NCI-H2196 (cell line): Measurements from ENCODE around the gene LPXN.
A peak's percentile ranks its signal among the peaks of the same experiment; 100 is the strongest.

Experiments used
- DNase-seq: peaks from one replicate; lab custom pipeline; 2025; ENCODE audit not compliant: unreplicated experiment; lab: John Stamatoyannopoulos, UW

The LPXN gene

GRCh38 chr11:58575377-58576020 is at the start of gene LPXN:
TSS of gene LPXN (minus strand) at chr11:58575856. CDS start at chr11:58575772, 84 bp downstream.
- no peak for DNase-seq

- DNase-seq = no peak
Measured at GRCh38 chr11:58625086-58625485, 49.4 kb upstream of the LPXN start.

- DNase-seq = no peak
Measured at GRCh38 chr11:58622344-58622743, 46.7 kb upstream of the LPXN start, which contains the start of gene CNTF. TSS of gene CNTF (plus strand) at chr11:58622665. CDS start at chr11:58622753, 88 bp downstream.

GRCh38 chr11:58621586-58622262 is 46.1 kb upstream of the LPXN start:
- DNase-seq = no peak

- DNase-seq = no peak
Measured at GRCh38 chr11:58617976-58618557, 42.4 kb upstream of the LPXN start.

- DNase-seq = peak; percentile 24
Measured at GRCh38 chr11:58616594-58616993, 40.9 kb upstream of the LPXN start.

GRCh38 chr11:58615559-58615958 is 39.9 kb upstream of the LPXN start:
- DNase-seq = no peak

GRCh38 chr11:58613228-58613627 is 37.6 kb upstream of the LPXN start:
- no peak for DNase-seq

- DNase-seq = no peak
Measured at GRCh38 chr11:58609723-58610122, 34.1 kb upstream of the LPXN start.

- no peak for DNase-seq
Measured at GRCh38 chr11:58608331-58608730, 32.7 kb upstream of the LPXN start.

- no peak for DNase-seq
Measured at GRCh38 chr11:58606930-58607714, 31.5 kb upstream of the LPXN start.

GRCh38 chr11:58600510-58600909 is 24.9 kb upstream of the LPXN start:
- DNase-seq = no peak

GRCh38 chr11:58597486-58598144 is 22.0 kb upstream of the LPXN start:
- DNase-seq = no peak

GRCh38 chr11:58596621-58597020 is 21.0 kb upstream of the LPXN start:
- DNase-seq = no peak

GRCh38 chr11:58594826-58595225 is 19.2 kb upstream of the LPXN start:
- no peak for DNase-seq

GRCh38 chr11:58592760-58593472 is 17.3 kb upstream of the LPXN start:
- DNase-seq = peak; percentile 33

GRCh38 chr11:58591659-58592058 is 16.0 kb upstream of the LPXN start:
- DNase-seq = no peak

- no peak for DNase-seq
Measured at GRCh38 chr11:58586998-58587397, 11.3 kb upstream of the LPXN start.

GRCh38 chr11:58582437-58582836 is 6.8 kb upstream of the LPXN start:
- DNase-seq = no peak

- DNase-seq = no peak
Measured at GRCh38 chr11:58580311-58580710, 4.7 kb upstream of the LPXN start.
